Stimulated activated CD4-positive, alpha-beta T cell treated with anti-CD3 and anti-CD28 coated beads, Interleukin-4, amount 100 ng/mL, for 1 hour (primary cell): ENCODE data around the gene ZNF350.
"Not testable (repeated sequence)": the region's sequence is repeated elsewhere in the genome, so short reads cannot be mapped to it uniquely, and the experiment has no call there.

Source experiments
- DNase-seq: peaks from one replicate; pipeline ENCODE4 v3.0.0-alpha.2; 2020

Gene ZNF350

GRCh38 chr19:51986309-51987291, at the start of gene ZNF350:
TSS of gene ZNF350 (minus strand) at chr19:51986840. CDS start at chr19:51974360, 12,480 bp downstream.
- DNase-seq, result peak; percentile 82

DNA sequence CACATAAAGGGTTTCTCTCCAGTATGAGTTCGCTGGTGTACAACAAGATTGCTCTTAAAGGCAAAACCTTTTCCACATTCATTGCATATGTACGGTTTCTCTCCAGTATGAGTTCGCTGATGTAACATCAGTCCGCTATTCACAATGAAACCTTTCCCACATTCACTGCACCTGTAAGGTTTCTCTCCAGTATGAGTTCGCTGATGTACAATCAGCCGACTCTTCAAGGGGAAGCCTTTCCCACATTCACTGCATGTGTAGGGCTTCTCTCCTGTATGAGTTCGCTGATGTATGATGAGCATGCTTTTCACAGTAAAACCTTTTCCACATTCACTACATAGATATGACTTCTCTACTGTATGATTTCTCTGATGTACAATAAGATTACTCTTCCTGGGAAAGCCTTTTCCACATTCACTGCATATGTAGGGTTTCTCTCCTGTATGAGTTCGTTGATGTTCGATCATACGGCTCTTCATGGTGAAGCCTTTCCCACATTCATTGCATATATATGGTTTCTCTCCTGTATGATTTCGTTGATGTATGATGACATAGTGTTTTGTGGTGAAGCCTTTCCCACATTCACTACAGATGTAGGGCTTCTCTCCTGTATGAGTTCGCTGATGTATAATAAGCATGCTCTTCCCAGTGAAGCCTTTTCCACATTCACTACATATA, 47.5 kb upstream of the ZNF350 start:
- no peak for DNase-seq

- no peak for DNase-seq
Measured at GRCh38 chr19:52028780-52029123, 42.1 kb upstream of the ZNF350 start.

GRCh38 chr19:52028027-52028779, 41.6 kb upstream of the ZNF350 start, which contains the start of gene ZNF614:
TSS of gene ZNF614 (minus strand) at chr19:52028379. CDS start at chr19:52025745, 2,634 bp downstream.
- peak; percentile 84 for DNase-seq

GRCh38 chr19:52026255-52026990, 39.8 kb upstream of the ZNF350 start:
- not testable (repeated sequence) for DNase-seq

GRCh38 chr19:52024478-52024877, 37.8 kb upstream of the ZNF350 start:
- not testable (repeated sequence) for DNase-seq

DNA sequence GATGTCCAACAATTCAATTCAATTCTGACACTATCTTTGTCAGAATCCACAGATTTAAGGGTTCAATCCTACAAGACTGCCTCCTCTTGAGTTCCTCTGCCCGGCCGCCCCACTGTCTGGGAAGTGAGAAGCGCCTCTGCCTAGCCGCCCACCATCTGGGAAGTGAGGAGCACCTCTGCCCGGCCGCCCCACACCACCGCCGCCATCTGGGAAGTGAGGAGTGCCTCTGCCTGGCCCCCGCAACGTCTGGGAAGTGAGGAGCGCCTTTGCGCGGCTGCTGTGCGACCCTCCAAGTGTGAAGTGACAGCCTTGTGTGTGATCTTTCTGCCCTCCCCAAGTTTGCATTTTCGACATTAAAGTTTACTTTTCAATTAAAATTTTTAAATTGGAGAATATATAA, 35.6 kb upstream of the ZNF350 start:
- no peak for DNase-seq

DNA sequence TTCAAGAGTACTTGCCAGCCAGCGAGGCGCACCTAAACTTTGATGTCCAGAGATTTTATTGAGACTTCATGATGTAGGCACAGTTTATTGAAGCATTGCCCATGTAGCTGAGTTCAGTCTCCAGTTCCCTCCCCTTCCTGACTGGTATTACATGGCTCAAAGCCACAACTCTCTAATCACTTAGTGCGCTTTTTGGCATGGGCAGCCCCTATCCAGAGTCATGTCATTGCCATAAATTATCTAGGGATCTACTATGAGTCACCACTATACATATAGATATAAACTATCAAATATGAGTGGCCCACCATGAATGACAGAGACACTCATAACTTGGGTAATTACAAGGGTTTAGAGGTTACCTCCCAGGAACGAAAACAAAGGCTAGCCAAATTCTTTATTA, 33.9 kb upstream of the ZNF350 start:
- DNase-seq, result no peak

DNA sequence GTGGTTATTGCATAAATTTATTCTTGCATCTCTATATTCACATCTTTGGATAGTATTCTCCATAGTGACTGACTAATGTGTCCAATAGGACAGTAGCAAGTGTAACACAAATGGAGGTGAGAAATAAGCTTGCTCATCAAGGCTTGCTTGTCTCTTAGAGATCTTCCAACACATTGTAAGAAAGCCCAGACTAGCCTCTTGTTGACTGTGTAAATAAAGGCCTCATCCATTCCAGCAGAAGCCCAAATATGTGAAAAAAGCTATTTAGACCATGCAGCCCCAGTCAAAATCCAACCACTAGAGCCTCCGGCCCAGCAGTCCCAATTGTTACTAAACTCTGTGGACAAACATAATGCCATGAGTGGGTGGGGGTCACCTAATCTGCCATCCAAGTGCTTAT, 24.0 kb upstream of the ZNF350 start:
- DNase-seq, result no peak

- DNase-seq, result peak; percentile 86
Measured at GRCh38 chr19:52007806-52008557, 21.3 kb upstream of the ZNF350 start, which contains the start of gene ZNF615. TSS of gene ZNF615 (minus strand) at chr19:52008211. CDS start at chr19:52003711, 4,500 bp downstream.

GRCh38 chr19:52007451-52007805, 20.8 kb upstream of the ZNF350 start:
- no peak for DNase-seq

DNA sequence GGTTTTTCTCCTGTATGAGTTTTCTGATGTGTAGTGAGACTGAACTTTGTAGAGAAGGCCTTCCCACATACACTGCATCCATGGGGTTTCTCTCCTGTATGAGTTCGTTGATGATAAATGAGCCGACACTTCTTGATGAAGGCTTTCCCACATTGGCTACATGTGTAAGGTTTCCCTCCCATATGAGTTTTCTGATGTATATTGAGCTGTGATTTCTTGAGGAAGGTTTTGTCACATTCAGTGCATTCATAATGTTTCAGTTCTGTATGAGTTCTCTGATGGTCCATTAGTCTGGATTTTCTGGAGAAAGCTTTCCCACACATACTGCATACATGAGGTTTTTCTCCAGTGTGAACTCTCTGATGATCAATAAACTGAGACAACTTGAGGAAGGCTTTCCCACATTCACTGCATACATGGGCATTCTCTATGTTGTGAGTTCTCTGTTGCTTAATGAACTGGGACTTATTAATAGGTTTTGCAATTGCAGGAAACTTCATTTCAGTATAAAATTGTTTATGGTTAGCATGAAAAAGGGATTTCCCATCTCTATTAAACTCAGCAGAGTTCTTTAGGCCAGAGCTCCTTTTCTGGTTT, 7.5 kb upstream of the ZNF350 start:
- DNase-seq, result no peak

DNA sequence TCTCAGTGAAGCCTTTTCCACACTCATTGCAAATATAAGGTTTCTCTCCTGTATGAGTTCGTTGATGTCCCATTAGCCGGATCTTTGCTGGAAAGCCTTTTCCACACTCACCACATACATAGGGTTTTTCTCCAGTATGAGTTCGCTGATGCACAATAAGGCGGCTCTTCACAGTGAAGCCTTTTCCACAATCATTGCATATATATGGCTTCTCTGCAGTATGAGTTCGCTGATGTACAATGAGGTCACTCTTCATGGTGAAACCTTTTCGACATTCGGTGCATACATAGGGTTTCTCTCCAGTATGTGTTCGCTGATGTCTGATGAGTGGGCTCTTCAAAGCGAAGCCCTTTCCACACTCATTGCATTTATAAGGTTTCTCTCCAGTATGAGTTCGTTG, 6.8 kb upstream of the ZNF350 start:
- DNase-seq, result no peak

- no peak for DNase-seq
Measured at GRCh38 chr19:51983361-51983760, 3.3 kb downstream of the ZNF350 start.

GRCh38 chr19:51980926-51981325, 5.7 kb downstream of the ZNF350 start:
- DNase-seq, result not testable (repeated sequence)

DNA sequence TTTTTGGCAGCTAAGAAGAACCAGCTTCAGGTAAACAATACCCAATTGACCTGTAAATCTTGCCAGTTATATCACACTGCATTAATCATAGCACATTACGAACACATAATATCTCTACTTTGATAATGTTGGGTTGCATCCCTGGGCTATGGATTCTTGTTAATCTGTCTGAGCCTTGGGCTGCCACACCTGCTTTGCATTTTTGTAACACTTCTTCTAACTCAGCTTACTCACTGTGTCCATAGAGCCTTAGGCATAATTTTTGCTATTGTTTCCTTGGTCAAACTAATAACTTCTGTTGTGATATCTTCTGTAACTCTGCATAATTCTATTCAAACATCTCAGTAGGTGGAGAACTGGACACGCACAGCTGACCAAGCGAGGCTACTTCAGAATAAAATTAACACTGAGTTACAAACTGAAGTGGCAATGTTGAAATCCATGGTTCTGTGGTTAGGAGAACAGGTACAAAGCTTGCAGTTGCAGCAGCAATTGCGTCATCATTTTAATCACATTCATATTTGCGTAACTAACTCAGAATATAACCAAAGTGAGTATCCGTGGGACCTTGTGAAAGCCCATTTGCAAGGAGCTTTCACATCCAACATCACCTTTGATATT, 6.4 kb downstream of the ZNF350 start:
- DNase-seq, result no peak

GRCh38 chr19:51978882-51979281, 7.8 kb downstream of the ZNF350 start:
- no peak for DNase-seq

- DNase-seq, result no peak
Measured at GRCh38 chr19:51977346-51977745, 9.3 kb downstream of the ZNF350 start.

DNA sequence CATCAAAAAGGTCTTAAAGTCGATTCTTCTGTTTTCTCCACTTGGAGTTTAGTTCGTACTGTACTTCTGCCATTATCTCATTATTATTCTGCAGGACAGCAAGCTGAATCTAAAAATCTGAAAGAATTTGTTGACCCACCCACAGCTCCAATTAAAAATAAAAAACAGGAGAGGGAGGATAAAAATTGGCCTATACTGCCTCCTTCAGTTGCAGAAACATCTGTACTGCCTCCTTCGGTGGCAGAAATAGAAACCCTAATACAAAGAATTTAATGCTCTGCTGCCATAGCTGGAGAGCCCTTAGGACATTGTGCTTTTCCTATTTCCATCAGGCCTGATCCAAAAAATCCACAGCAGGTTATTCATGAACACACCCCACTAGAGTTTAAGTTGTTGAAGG, 9.8 kb downstream of the ZNF350 start:
- no peak for DNase-seq

- DNase-seq, result not testable (repeated sequence)
Measured at GRCh38 chr19:51975787-51976186, 10.9 kb downstream of the ZNF350 start.

GRCh38 chr19:51971624-51972023, 15.0 kb downstream of the ZNF350 start:
- no peak for DNase-seq
